SU-DHL-6 (cell line): Measurements from ENCODE around the gene TMEM81.

Experiments
- CTCF ChIP-seq: fragments of 200-600 bp; sonication (generic); IDR thresholded peaks from one replicate; pipeline ENCODE4 v1.5.1; 2017; ENCODE audit warnings: antibody characterized with exemption, mild to moderate bottlenecking, low read length, moderate library complexity; ENCODE audit not compliant: insufficient read depth, poor library complexity, severe bottlenecking
- EZH2phosphoT487 ChIP-seq: fragments of 200-600 bp; sonication (generic), shearing (Covaris generic); conservative IDR thresholded peaks from 2 replicates; pipeline ENCODE4 v1.6.1; 2018; ENCODE audit warnings: mild to moderate bottlenecking, antibody characterized with exemption, low read length, moderate library complexity, mixed read lengths

GRCh38 chr1:205073511-205073910 is 10.7 kb downstream of the TMEM81 start:
- TF ChIP-seq CTCF (no peak), EZH2phosphoT487 (no peak)
